HG03442 (cell line): ENCODE results near the gene CX3CR1.

Experiments used
- ATAC-seq: cut with Tn5 transposase; IDR thresholded peaks from one replicate; pipeline ENCODE4 v1.9.1; 2021; ENCODE audit warnings: mild to moderate bottlenecking, moderate library complexity; ENCODE audit not compliant: unreplicated experiment

The CX3CR1 gene

GRCh38 chr3:39226106-39226741 lies 53.6 kb downstream of the CX3CR1 start:
- ATAC-seq: no peak

- no peak for ATAC-seq
Measured at GRCh38 chr3:39224288-39224687, 55.5 kb downstream of the CX3CR1 start.

- no peak for ATAC-seq
Measured at GRCh38 chr3:39222939-39223338, 56.9 kb downstream of the CX3CR1 start.

GRCh38 chr3:39222462-39222861 lies 57.4 kb downstream of the CX3CR1 start:
- no peak for ATAC-seq

- ATAC-seq: peak; percentile 2
Measured at GRCh38 chr3:39221141-39221530, 58.7 kb downstream of the CX3CR1 start.

- peak; percentile 36 for ATAC-seq
Measured at GRCh38 chr3:39220407-39221140, 59.3 kb downstream of the CX3CR1 start.

- no peak for ATAC-seq
Measured at GRCh38 chr3:39219702-39220101, 60.1 kb downstream of the CX3CR1 start.

GRCh38 chr3:39216176-39216790 lies 63.6 kb downstream of the CX3CR1 start:
- ATAC-seq: peak; percentile 93

- ATAC-seq: no peak
Measured at GRCh38 chr3:39213613-39214012, 66.2 kb downstream of the CX3CR1 start.
